Testis (tissue), 3 donors: Measurements from ENCODE around the gene TPRN. TPM values are rescaled to one million over a fixed set of nuclear protein-coding genes. Genes with fewer than 3 reads are reported as not detected.
A peak's percentile ranks its signal among the peaks of the same experiment; 100 is the strongest.

Source experiments
- DNase-seq: peaks from one replicate; pipeline ENCODE4 v3.0.0-alpha.2; 2019
- H3K27ac ChIP-seq, 2 donors: fragments of 200-600 bp; sonication (generic); one replicate each; pipeline ENCODE4 v1.5.1; 2019
- H3K27me3 ChIP-seq: fragments of 200-600 bp; sonication (generic); one replicate; pipeline ENCODE4 v1.5.1; 2019
- H3K36me3 ChIP-seq: fragments of 200-600 bp; sonication (generic); one replicate; pipeline ENCODE4 v1.5.1; 2017; ENCODE audit warnings: low read depth; ENCODE audit errors: missing control alignments
- H3K4me1 ChIP-seq: fragments of 200-600 bp; sonication (generic); one replicate; pipeline ENCODE4 v1.5.1; 2019
- H3K4me3 ChIP-seq, 2 donors: fragments of 200-600 bp; sonication (generic); one replicate each; pipeline ENCODE4 v1.5.1; 2017 to 2019
- H3K9me3 ChIP-seq: fragments of 200-600 bp; sonication (generic); one replicate; pipeline ENCODE4 v1.5.1; 2017
- POLR2A ChIP-seq: fragments of 450-650 bp; IDR thresholded peaks from one replicate; pipeline ENCODE4 v1.6.1; 2017; ENCODE audit warnings: antibody characterized with exemption, mild to moderate bottlenecking, moderate library complexity
- WGBS, 2 donors: methylation state at CpG; one replicate each; pipeline ENCODE4 v1.1.5; 2018; 5-methylcytosine and 5-hydroxymethylcytosine counted together
- intact Hi-C: fragments of 100-400 bp; cut with DNase I; formaldehyde crosslinking; loops from one replicate; pipeline ENCODE4 v1.15.1; 2023; ENCODE audit warnings: low total_unique reads
- polyA plus RNA-seq: library from polyadenylated mRNA; stranded (reverse); fragments of 350-450 nt; fragmentation: Illumina TruSeq; extraction: RNeasy Lipid Tissue Mini Kit (QIAGEN cat#74804); gene quantifications from one replicate; pipeline ENCODE4 v1.2.3, GENCODE V29; 2014; ENCODE audit warnings: low read depth, low replicate concordance; ENCODE audit not compliant: insufficient read depth
- total RNA-seq, 2 donors: library from RNA; depleted of rRNA; stranded (reverse); fragments of >200 nt; gene quantifications; one replicate each; pipeline ENCODE4 v1.2.3, GENCODE V29; 2016
- TF ChIP-seq, protein P1 (sequence below), 3 experiments: fragments of 450-650 bp in 2 of 3; fragments of 200-600 bp in 1 of 3; sonication (generic) in 1 of 3; IDR thresholded peaks; one replicate each; pipeline ENCODE4 v1.5.1; 2016 to 2019; ENCODE audit warnings: antibody characterized with exemption in 3 of 3, mild to moderate bottlenecking in 2 of 3, moderate library complexity in 1 of 3

The TPRN gene
- total and polyA plus RNA-seq, 3 donors from 2014 or later: 17.2 to 35.2 (median 25.9) TPM

GRCh38 chr9:137156567-137157375, 43.8 kb downstream of the TPRN start:
- H3K36me3 ChIP-seq: no peaks in the 10 kb centered on the region
- H3K4me1 ChIP-seq: peaks cover 4% of the 10 kb centered on the region
- no peaks in the 10 kb centered on the region for H3K27me3 ChIP-seq
- no peak overlapping the region for H3K27ac ChIP-seq
- DNase-seq: peak; percentile 70
- 0 to 1% methylated on average over 21 to 59 of the region's 65 CpGs for WGBS, 2 donors
- H3K4me3 ChIP-seq: peak overlapping the region; percentile 27 to 48
- intact Hi-C loops: no loop called here
- TF ChIP-seq, protein P1, sequence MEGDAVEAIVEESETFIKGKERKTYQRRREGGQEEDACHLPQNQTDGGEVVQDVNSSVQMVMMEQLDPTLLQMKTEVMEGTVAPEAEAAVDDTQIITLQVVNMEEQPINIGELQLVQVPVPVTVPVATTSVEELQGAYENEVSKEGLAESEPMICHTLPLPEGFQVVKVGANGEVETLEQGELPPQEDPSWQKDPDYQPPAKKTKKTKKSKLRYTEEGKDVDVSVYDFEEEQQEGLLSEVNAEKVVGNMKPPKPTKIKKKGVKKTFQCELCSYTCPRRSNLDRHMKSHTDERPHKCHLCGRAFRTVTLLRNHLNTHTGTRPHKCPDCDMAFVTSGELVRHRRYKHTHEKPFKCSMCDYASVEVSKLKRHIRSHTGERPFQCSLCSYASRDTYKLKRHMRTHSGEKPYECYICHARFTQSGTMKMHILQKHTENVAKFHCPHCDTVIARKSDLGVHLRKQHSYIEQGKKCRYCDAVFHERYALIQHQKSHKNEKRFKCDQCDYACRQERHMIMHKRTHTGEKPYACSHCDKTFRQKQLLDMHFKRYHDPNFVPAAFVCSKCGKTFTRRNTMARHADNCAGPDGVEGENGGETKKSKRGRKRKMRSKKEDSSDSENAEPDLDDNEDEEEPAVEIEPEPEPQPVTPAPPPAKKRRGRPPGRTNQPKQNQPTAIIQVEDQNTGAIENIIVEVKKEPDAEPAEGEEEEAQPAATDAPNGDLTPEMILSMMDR (IDR thresholded peaks at IDR 0.05): no peak
- TF ChIP-seq POLR2A: no peak
- H3K9me3 ChIP-seq: no peaks in the 10 kb centered on the region

DNA sequence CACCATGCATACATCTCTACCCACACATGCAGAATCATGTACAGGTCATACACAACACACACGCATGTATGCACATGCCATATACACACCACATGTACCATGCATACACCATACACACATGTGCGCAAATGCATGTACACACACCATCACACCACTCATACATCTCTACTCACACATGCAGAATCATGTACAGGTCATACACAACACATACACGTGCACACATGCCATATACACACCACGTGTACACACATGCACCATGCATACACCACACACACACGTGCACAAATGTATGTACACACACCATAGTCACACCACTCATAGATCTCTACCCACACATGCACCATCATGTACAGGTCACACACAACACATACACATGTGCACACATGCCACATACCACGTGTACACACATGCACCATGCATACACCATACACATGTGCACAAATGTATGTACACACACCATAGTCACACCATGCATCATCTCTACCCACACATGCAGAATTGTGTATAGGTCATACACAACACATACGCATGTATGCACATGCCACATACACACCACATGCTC, 47.6 kb downstream of the TPRN start:
- Histone ChIP-seq H3K27me3 (no peaks in the 10 kb centered on the region), H3K4me3 (no peak overlapping the region), H3K36me3 (no peaks in the 10 kb centered on the region), H3K9me3 (no peaks in the 10 kb centered on the region), H3K27ac (no peak overlapping the region), H3K4me1 (peaks cover 4% of the 10 kb centered on the region)
- no peak for TF ChIP-seq POLR2A
- TF ChIP-seq, protein P1 (IDR thresholded peaks at IDR 0.05): no peak
- DNase-seq: no peak
- intact Hi-C loops: no loop called here
- 74 to 87% methylated on average over 7 of the region's 7 CpGs for WGBS, 2 donors

GRCh38 chr9:137150617-137151457, 49.7 kb downstream of the TPRN start:
- WGBS, 2 donors: 19 to 29% methylated on average over 32 to 34 of the region's 34 CpGs
- no peak for TF ChIP-seq POLR2A
- H3K27me3 ChIP-seq: no peaks in the 10 kb centered on the region
- intact Hi-C loops: no loop called here
- H3K4me3 ChIP-seq: peak overlapping the region in 1 of 2 donors; percentile 10
- no peak overlapping the region for H3K27ac ChIP-seq
- DNase-seq: peak; percentile 77
- H3K36me3 ChIP-seq: no peaks in the 10 kb centered on the region
- H3K9me3 ChIP-seq: no peaks in the 10 kb centered on the region
- H3K4me1 ChIP-seq: no peaks in the 10 kb centered on the region

DNA sequence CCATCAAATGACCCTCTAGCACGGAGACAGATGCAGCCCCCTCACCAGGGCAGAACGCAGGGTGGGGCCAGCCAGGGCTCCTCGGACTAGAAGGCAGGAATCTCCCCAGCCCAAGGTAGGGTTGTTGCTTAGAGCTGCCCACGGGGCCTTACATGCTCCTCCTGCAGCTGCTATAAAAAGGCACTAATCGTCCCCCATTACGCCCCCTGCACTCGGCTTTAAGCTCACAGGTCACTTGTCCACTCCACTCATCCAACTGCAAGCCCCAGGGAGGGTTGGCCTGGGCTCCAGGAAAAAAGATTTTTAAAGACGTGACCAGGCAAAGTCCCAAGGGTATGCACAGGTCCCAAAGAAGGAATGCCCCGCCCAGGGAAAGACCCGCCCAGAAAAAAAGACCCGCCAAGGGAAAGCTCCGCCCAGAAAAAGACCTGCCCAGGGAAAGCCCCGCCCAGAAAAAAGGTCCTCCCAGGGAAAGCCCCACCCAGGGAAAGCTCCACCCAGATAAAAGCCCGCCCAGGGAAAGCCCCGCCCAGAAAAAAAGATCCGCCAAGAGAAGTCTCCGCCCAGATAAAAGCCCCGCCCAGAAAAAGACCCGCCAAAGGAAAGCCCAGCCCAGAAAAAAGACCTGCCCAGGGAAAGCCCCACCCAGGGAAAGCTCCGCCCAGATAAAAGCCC, 50.5 kb downstream of the TPRN start:
- no peaks in the 10 kb centered on the region for H3K36me3 ChIP-seq
- WGBS, 2 donors: 42 to 43% methylated on average over 19 to 20 of the region's 20 CpGs

More for the DNA sequence above, 50.5 kb downstream of the TPRN start:
- TF ChIP-seq POLR2A: no peak
- TF ChIP-seq, protein P1 (IDR thresholded peaks at IDR 0.05): no peak
- Histone ChIP-seq H3K27me3 (no peaks in the 10 kb centered on the region), H3K4me3 (peak overlapping the region in 1 of 2 donors; percentile 10), H3K4me1 (no peaks in the 10 kb centered on the region), H3K27ac (no peak overlapping the region), H3K9me3 (no peaks in the 10 kb centered on the region)
- intact Hi-C loops: no loop called here
- no peak for DNase-seq
